Measurements from ENCODE around the gene CDIP1. TPM values are rescaled to one million over a fixed set of nuclear protein-coding genes. Genes with fewer than 3 reads are reported as not detected.
A peak's percentile ranks its signal among the peaks of the same experiment; 100 is the strongest.

The CDIP1 gene
- total and polyA plus RNA-seq, 12 donors = 28.2 to 59.5 (median 46.1) TPM

DNA sequence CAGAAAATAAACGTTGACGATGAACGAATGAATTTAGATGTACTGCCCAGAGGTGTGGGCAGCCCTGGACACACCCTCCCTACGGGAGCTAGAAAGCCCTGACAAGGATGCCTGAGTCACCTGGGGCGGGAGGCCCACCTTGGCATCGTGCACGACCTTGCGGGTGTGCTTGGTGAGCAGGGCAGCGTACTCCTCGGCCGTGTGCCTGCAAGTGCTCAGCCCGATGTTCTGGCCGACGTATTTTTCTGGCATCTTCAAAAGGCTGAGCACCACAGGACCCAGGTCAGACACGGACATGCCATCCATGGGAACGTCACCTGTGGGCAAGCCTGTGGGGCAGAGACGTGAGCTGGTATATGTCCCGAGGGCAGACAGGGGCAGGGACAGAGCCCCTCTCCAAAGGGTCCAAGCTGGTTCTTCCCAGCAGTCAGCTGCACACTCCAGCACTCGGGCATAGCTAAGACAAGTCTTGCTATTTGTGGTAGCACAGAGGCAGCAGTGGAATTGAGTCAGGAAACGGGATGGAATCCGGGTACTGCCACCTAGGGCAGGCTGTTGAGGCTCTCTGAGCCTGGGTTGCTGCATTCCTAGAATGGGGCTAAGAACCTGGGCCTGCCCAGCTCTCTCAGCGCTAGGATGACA is 74.9 kb downstream of the CDIP1 start:
- DNase-seq = no peak
- peak in 1 of 8 donors; percentile 1 for ATAC-seq
- Histone ChIP-seq H3K9me3 (no peaks in the 10 kb centered on the region), H3K36me3 (peaks cover 0 to 95% (median 4%) of the 10 kb centered on the region in 9 donors), H3K4me3 (no peak overlapping the region), H3K27me3 (no peaks in the 10 kb centered on the region), H3K27ac (peak overlapping the region in 3 of 10 donors; percentile 6 to 53 (median 52)), H3K4me1 (peaks cover 0 to 30% (median 10%) of the 10 kb centered on the region in 9 donors)
- TF ChIP-seq, protein P1, sequence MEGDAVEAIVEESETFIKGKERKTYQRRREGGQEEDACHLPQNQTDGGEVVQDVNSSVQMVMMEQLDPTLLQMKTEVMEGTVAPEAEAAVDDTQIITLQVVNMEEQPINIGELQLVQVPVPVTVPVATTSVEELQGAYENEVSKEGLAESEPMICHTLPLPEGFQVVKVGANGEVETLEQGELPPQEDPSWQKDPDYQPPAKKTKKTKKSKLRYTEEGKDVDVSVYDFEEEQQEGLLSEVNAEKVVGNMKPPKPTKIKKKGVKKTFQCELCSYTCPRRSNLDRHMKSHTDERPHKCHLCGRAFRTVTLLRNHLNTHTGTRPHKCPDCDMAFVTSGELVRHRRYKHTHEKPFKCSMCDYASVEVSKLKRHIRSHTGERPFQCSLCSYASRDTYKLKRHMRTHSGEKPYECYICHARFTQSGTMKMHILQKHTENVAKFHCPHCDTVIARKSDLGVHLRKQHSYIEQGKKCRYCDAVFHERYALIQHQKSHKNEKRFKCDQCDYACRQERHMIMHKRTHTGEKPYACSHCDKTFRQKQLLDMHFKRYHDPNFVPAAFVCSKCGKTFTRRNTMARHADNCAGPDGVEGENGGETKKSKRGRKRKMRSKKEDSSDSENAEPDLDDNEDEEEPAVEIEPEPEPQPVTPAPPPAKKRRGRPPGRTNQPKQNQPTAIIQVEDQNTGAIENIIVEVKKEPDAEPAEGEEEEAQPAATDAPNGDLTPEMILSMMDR (IDR thresholded peaks at IDR 0.05) = no peak
- 75 to 76% methylated on average over 22 of the region's 22 CpGs for WGBS, 2 donors
- intact Hi-C loops (cut with DNase I) = no loop called here

DNA sequence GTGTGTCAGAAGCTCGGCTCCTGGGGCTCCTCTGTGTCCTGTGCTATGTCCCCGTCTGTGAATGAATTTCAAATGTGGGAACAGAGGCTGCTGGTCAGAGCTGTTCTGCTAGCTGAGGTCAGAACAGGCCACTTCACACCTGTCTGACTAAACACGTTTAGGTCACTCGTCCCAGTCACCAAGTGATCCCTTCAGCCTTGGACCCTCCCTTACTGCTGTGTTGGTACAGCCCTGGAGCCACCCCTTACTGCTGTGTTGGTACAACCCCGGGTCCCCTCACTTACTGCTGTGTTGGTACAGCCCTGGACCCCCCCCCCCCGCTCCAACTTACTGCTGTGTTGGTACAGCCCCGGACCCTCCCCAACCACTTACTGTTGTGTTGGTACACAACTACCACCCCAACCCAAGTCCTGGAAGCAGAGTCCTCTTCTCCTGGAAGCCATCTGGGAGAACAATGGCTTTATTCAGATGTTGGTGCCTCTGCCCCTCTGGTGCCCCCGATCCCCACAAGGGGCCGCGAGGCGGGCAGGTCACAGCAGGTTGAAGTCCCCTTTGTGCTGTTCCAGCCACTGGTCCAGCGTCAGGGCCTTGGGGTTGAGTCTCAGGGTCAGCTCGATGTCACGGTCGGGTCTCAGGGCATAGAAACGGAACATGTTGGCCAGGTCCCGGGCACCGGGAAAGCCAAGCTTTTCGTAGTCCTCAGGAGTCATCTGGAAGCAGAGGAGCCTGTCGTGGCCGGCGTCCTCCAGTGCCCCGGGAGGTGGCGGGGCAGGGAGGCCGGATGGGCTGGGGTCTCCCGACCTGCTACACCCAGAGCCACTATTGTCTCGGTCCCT is 77.1 kb downstream of the CDIP1 start:
- intact Hi-C loops (cut with DNase I) = no loop called here
- TF ChIP-seq, protein P1 (IDR thresholded peaks at IDR 0.05) = no peak
- no peak for DNase-seq
- no peak for ATAC-seq
- peaks cover 0 to 28% (median 6%) of the 10 kb centered on the region in 9 donors for H3K4me1 ChIP-seq
- H3K4me3 ChIP-seq = no peak overlapping the region
- peaks cover 0 to 96% (median 10%) of the 10 kb centered on the region in 9 donors for H3K36me3 ChIP-seq
- no peak overlapping the region for H3K27ac ChIP-seq
- no peaks in the 10 kb centered on the region for H3K9me3 ChIP-seq
- 84 to 85% methylated on average over 27 of the region's 27 CpGs for WGBS, 2 donors
- no peaks in the 10 kb centered on the region for H3K27me3 ChIP-seq

DNA sequence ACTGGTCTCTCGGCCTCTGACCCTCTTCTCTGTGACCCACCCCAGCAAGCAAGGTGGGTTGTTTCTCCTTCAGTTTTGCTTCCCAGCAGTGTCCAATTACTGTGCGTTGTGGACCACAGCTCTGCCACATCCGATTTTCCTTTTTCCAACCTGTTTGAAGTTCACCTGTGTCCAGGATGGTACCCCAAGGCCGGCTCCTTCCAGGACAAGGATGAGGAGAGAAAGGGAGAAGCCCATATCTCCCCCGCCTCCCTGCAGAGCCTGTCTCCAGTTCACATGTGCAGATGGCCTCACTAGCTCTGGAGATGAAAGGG is 77.7 kb downstream of the CDIP1 start:
- intact Hi-C loops (cut with DNase I) = no loop called here
- peaks cover 0 to 96% (median 14%) of the 10 kb centered on the region in 9 donors for H3K36me3 ChIP-seq
- WGBS, 2 donors = 87 to 91% methylated on average over 5 of the region's 5 CpGs

More for the DNA sequence above, 77.7 kb downstream of the CDIP1 start:
- ATAC-seq (no peak), DNase-seq (no peak)
- H3K4me1 ChIP-seq = peaks cover 0 to 24% (median 6%) of the 10 kb centered on the region in 9 donors
- TF ChIP-seq, protein P1 (IDR thresholded peaks at IDR 0.05) = no peak
- no peak overlapping the region for H3K27ac ChIP-seq
- no peaks in the 10 kb centered on the region for H3K27me3 ChIP-seq
- H3K9me3 ChIP-seq = no peaks in the 10 kb centered on the region
- no peak overlapping the region for H3K4me3 ChIP-seq

Other genes with a start within 250 kb of the CDIP1 start
- gene GLIS2, start 222.7 kb downstream of the CDIP1 start, total RNA-seq = 10 to 100 TPM in 8 of 10 donors, 1 to 10 TPM in 2; 9.0 to 16.9 (median 14.9) TPM
- gene GLIS2, start 222.7 kb downstream of the CDIP1 start, polyA plus RNA-seq = 10 to 100 TPM in 1 of 2 donors, 1 to 10 TPM in 1; 6.9 to 13.1 TPM
- gene PAM16, start 187.5 kb downstream of the CDIP1 start, total RNA-seq = 10 to 100 TPM; 44.2 to 75.0 (median 55.6) TPM
- 100 to 1,000 TPM; 136 to 288 TPM for gene PAM16, start 187.5 kb downstream of the CDIP1 start, polyA plus RNA-seq
- 10 to 100 TPM in 1 of 10 donors, 1 to 10 TPM in 9; 3.1 to 14.7 (median 5.8) TPM for gene VASN, start 166.9 kb downstream of the CDIP1 start, total RNA-seq
- gene VASN, start 166.9 kb downstream of the CDIP1 start, polyA plus RNA-seq = 10 to 100 TPM in 1 of 2 donors, 1 to 10 TPM in 1; 7.7 to 27.9 TPM
- 10 to 100 TPM in 5 of 10 donors, 1 to 10 TPM in 5; 6.5 to 21.8 (median 10.1) TPM for gene CORO7, start 122.2 kb downstream of the CDIP1 start, total RNA-seq
- 10 to 100 TPM; 11.9 to 17.0 TPM for gene CORO7, start 122.2 kb downstream of the CDIP1 start, polyA plus RNA-seq
- gene DNAJA3, start 112.9 kb downstream of the CDIP1 start, total RNA-seq = 10 to 100 TPM; 51.4 to 76.7 (median 72.5) TPM
- 10 to 100 TPM; 29.0 to 52.1 TPM for gene DNAJA3, start 112.9 kb downstream of the CDIP1 start, polyA plus RNA-seq
- gene NMRAL1, start 64.1 kb downstream of the CDIP1 start, total RNA-seq = 10 to 100 TPM in 9 of 10 donors, 1 to 10 TPM in 1; 9.5 to 36.1 (median 27.4) TPM
- gene NMRAL1, start 64.1 kb downstream of the CDIP1 start, polyA plus RNA-seq = 10 to 100 TPM; 30.7 to 46.5 TPM
- gene HMOX2, start 62.4 kb downstream of the CDIP1 start, total RNA-seq = 100 to 1,000 TPM in 3 of 10 donors, 10 to 100 TPM in 7; 58.4 to 207 (median 84.8) TPM
- 100 to 1,000 TPM in 1 of 2 donors, 10 to 100 TPM in 1; 74.3 to 251 TPM for gene HMOX2, start 62.4 kb downstream of the CDIP1 start, polyA plus RNA-seq
- under 1 TPM; 0.06 to 0.21 (median 0.09) TPM for gene C16orf96, start 17.6 kb upstream of the CDIP1 start, total RNA-seq
- gene C16orf96, start 17.6 kb upstream of the CDIP1 start, polyA plus RNA-seq = under 1 TPM in 1 of 2 donors, not detected in 1; 0.01 TPM
- 10 to 100 TPM; 14.7 to 34.4 (median 20.4) TPM for gene UBALD1, start 76.1 kb upstream of the CDIP1 start, total RNA-seq
- 10 to 100 TPM; 19.4 to 39.4 TPM for gene UBALD1, start 76.1 kb upstream of the CDIP1 start, polyA plus RNA-seq
- 10 to 100 TPM; 32.2 to 73.5 (median 42.9) TPM for gene MGRN1, start 86.1 kb upstream of the CDIP1 start, total RNA-seq
- 10 to 100 TPM; 19.2 to 20.3 TPM for gene MGRN1, start 86.1 kb upstream of the CDIP1 start, polyA plus RNA-seq
- 10 to 100 TPM; 34.1 to 65.7 (median 49.6) TPM for gene NUDT16L1, start 154.8 kb upstream of the CDIP1 start, total RNA-seq
- 10 to 100 TPM; 25.4 to 48.8 TPM for gene NUDT16L1, start 154.8 kb upstream of the CDIP1 start, polyA plus RNA-seq
- 10 to 100 TPM in 1 of 10 donors, 1 to 10 TPM in 9; 5.1 to 11.4 (median 7.9) TPM for gene ANKS3, start 195.5 kb upstream of the CDIP1 start, total RNA-seq
- gene ANKS3, start 195.5 kb upstream of the CDIP1 start, polyA plus RNA-seq = 10 to 100 TPM; 12.4 to 33.7 TPM
- 1 to 10 TPM in 4 of 10 donors, under 1 TPM in 4, not detected in 2; 0.32 to 1.9 (median 1.1) TPM for gene DNAAF8, start 195.8 kb upstream of the CDIP1 start, total RNA-seq
- 1 to 10 TPM; 1.1 to 1.3 TPM for gene DNAAF8, start 195.8 kb upstream of the CDIP1 start, polyA plus RNA-seq
- gene ZNF500, start 228.4 kb upstream of the CDIP1 start, total RNA-seq = 1 to 10 TPM; 4.3 to 9.9 (median 8.1) TPM
- gene ZNF500, start 228.4 kb upstream of the CDIP1 start, polyA plus RNA-seq = 10 to 100 TPM in 1 of 2 donors, 1 to 10 TPM in 1; 3.8 to 10.5 TPM
- 1 to 10 TPM in 1 of 10 donors, not detected in 9; 1.3 TPM for gene SEPTIN12, start 249.6 kb upstream of the CDIP1 start, total RNA-seq
- gene SEPTIN12, start 249.6 kb upstream of the CDIP1 start, polyA plus RNA-seq = not detected

Data from heart right ventricle (tissue), 16 donors.